MCF 10A (cell line): ENCODE measurements around the gene CPSF4. TPM values are rescaled to one million over a fixed set of nuclear protein-coding genes. Genes with fewer than 3 reads are reported as not detected.
"Not testable (repeated sequence)": the region's sequence is repeated elsewhere in the genome, so short reads cannot be mapped to it uniquely, and the experiment has no call there.

Source experiments
- BruUV-seq: library from RNA; stranded (reverse); fragments of 400-500 nt; replicated peaks from 2 replicates; lab custom pipeline; 2021; lab: Mats Ljungman, UMichigan
- CTCF ChIA-PET: fragments of 300-600 bp; sonication (Branson Sonifier 250); formaldehyde crosslinking; extraction: SDS; loops from one replicate; lab custom pipeline; 2021; ENCODE audit warnings: antibody characterized with exemption, inconsistent platforms; lab: Yijun Ruan, JAX
- POLR2A ChIA-PET: fragments of 300-600, 350-650 bp; sonication (Branson Sonifier 250); formaldehyde crosslinking; extraction: SDS; loops from one replicate; lab custom pipeline; 2020; ENCODE audit warnings: antibody characterized with exemption, inconsistent platforms; lab: Yijun Ruan, JAX
- DNase-seq: peaks from one replicate; pipeline ENCODE4 v3.0.0-alpha.2; 2018; ENCODE audit not compliant: unreplicated experiment
- H3K27ac Mint-ChIP-seq: one replicate; pipeline ENCODE4 v1.8.0; 2022; ENCODE audit warnings: mild to moderate bottlenecking, low read depth, mixed read lengths; ENCODE audit not compliant: unreplicated experiment
- H3K27me3 Mint-ChIP-seq: one replicate; pipeline ENCODE4 v1.8.0; 2022; ENCODE audit warnings: mixed read lengths; ENCODE audit not compliant: insufficient read depth, unreplicated experiment
- H3K36me3 Mint-ChIP-seq: one replicate; pipeline ENCODE4 v1.8.0; 2022; ENCODE audit warnings: mild to moderate bottlenecking, moderate library complexity, mixed read lengths; ENCODE audit not compliant: insufficient read depth, unreplicated experiment
- H3K4me1 Mint-ChIP-seq: one replicate; pipeline ENCODE4 v1.8.0; 2022; ENCODE audit warnings: mixed read lengths; ENCODE audit not compliant: insufficient read depth, unreplicated experiment
- H3K4me3 Mint-ChIP-seq: one replicate; pipeline ENCODE4 v1.8.0; 2022; ENCODE audit warnings: mild to moderate bottlenecking, moderate library complexity, mixed read lengths; ENCODE audit not compliant: unreplicated experiment
- H3K9me3 Mint-ChIP-seq: one replicate; pipeline ENCODE4 v1.8.0; 2022; ENCODE audit warnings: mixed read lengths; ENCODE audit not compliant: unreplicated experiment
- CTCF ChIP-seq: fragments of 200-600 bp; IDR thresholded peaks from one replicate; pipeline ENCODE4 v1.8.0; 2022; ENCODE audit warnings: antibody characterized with exemption, mild to moderate bottlenecking; ENCODE audit not compliant: unreplicated experiment
- intact Hi-C: fragments of 100-400 bp; cut with micrococcal nuclease; formaldehyde crosslinking; loops from 2 replicates; pipeline ENCODE4 v1.14.1; 2022
- total RNA-seq: library from RNA; stranded (reverse); gene quantifications from 2 replicates; pipeline ENCODE4 v1.2.3, GENCODE V29; 2022

The CPSF4 gene
- total RNA-seq, 1 experiment from 2014 or later = 62.6 TPM

GRCh38 chr7:99424932-99425730 lies 13.6 kb upstream of the CPSF4 start:
- intact Hi-C loops = no loop called here
- Mint-ChIP-seq H3K4me1 (no peaks in the 10 kb centered on the region), H3K9me3 (no peaks in the 10 kb centered on the region), H3K27me3 (no peaks in the 10 kb centered on the region), H3K4me3 (no peak overlapping the region), H3K36me3 (peaks cover 52% of the 10 kb centered on the region), H3K27ac (no peak overlapping the region)
- DNase-seq = no peak
- no TSS peak for BruUV-seq
- ChIA-PET POLR2A (interaction anchor here (0.8 kb wide), 1 partner anchor 16 kb away, joined by 3 read pairs; the partner anchor contains the start of genes BUD31 and PDAP1), CTCF (interaction anchor here (0.6 to 0.7 kb wide), 3 partner anchors 9 to 61 kb away, joined by 3 read pairs; no protein-coding TSS in a partner anchor)
- no peak for TF ChIP-seq CTCF

- H3K27ac Mint-ChIP-seq = no peak overlapping the region
- BruUV-seq = no TSS peak
- no peaks in the 10 kb centered on the region for H3K4me1 Mint-ChIP-seq
- no peak for DNase-seq
- H3K9me3 Mint-ChIP-seq = no peaks in the 10 kb centered on the region
- TF ChIP-seq CTCF = no peak
- ChIA-PET POLR2A (no interaction called here), CTCF (interaction anchor here (0.9 kb wide), 1 partner anchor 14 kb away, joined by 4 read pairs; no protein-coding TSS in a partner anchor)
- no peak overlapping the region for H3K4me3 Mint-ChIP-seq
- H3K36me3 Mint-ChIP-seq = peaks cover 51% of the 10 kb centered on the region
- intact Hi-C loops = no loop called here
- no peaks in the 10 kb centered on the region for H3K27me3 Mint-ChIP-seq
These were observed 9.7 kb upstream of the CPSF4 start for GRCh38 chr7:99428972-99429566.

GRCh38 chr7:99429756-99430155 lies 9.0 kb upstream of the CPSF4 start:
- no peaks in the 10 kb centered on the region for H3K4me1 Mint-ChIP-seq
- H3K4me3 Mint-ChIP-seq = no peak overlapping the region
- ChIA-PET CTCF (interaction anchor here (0.9 kb wide), 1 partner anchor 14 kb away, joined by 4 read pairs; no protein-coding TSS in a partner anchor), POLR2A (interaction anchor here (1.2 kb wide), 1 partner anchor 19 kb away, joined by 5 read pairs; no protein-coding TSS in a partner anchor)
- no peak overlapping the region for H3K27ac Mint-ChIP-seq
- peaks cover 57% of the 10 kb centered on the region for H3K36me3 Mint-ChIP-seq
- intact Hi-C loops = no loop called here
- TF ChIP-seq CTCF = no peak
- H3K9me3 Mint-ChIP-seq = no peaks in the 10 kb centered on the region
- BruUV-seq = no TSS peak
- no peak for DNase-seq
- H3K27me3 Mint-ChIP-seq = no peaks in the 10 kb centered on the region

- H3K27me3 Mint-ChIP-seq, H3K4me3 Mint-ChIP-seq, H3K9me3 Mint-ChIP-seq, intact Hi-C loops, BruUV-seq, DNase-seq, H3K27ac Mint-ChIP-seq, H3K4me1 Mint-ChIP-seq, CTCF ChIA-PET, POLR2A ChIA-PET: not testable (repeated sequence)
- peaks cover 63% of the 10 kb centered on the region for H3K36me3 Mint-ChIP-seq
These were observed 6.8 kb upstream of the CPSF4 start for GRCh38 chr7:99431756-99432540.
